Measurements from ENCODE around the gene FAM111B. TPM values are rescaled to one million over a fixed set of nuclear protein-coding genes. Genes with fewer than 3 reads are reported as not detected.
"Not testable (repeated sequence)": the region's sequence is repeated elsewhere in the genome, so short reads cannot be mapped to it uniquely, and the experiment has no call there.

Gene FAM111B, protein sequence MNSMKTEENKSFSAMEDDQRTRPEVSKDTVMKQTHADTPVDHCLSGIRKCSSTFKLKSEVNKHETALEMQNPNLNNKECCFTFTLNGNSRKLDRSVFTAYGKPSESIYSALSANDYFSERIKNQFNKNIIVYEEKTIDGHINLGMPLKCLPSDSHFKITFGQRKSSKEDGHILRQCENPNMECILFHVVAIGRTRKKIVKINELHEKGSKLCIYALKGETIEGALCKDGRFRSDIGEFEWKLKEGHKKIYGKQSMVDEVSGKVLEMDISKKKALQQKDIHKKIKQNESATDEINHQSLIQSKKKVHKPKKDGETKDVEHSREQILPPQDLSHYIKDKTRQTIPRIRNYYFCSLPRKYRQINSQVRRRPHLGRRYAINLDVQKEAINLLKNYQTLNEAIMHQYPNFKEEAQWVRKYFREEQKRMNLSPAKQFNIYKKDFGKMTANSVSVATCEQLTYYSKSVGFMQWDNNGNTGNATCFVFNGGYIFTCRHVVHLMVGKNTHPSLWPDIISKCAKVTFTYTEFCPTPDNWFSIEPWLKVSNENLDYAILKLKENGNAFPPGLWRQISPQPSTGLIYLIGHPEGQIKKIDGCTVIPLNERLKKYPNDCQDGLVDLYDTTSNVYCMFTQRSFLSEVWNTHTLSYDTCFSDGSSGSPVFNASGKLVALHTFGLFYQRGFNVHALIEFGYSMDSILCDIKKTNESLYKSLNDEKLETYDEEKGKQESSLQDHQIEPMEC
- 2.6 and 3.7 TPM in 2 replicates for total RNA-seq (2014; rRNA removed; shearing (Covaris generic))
- 5.6 and 7.5 TPM in 2 replicates for polyA plus RNA-seq (2014; cell fraction: nucleus; rRNA removed)

DNA sequence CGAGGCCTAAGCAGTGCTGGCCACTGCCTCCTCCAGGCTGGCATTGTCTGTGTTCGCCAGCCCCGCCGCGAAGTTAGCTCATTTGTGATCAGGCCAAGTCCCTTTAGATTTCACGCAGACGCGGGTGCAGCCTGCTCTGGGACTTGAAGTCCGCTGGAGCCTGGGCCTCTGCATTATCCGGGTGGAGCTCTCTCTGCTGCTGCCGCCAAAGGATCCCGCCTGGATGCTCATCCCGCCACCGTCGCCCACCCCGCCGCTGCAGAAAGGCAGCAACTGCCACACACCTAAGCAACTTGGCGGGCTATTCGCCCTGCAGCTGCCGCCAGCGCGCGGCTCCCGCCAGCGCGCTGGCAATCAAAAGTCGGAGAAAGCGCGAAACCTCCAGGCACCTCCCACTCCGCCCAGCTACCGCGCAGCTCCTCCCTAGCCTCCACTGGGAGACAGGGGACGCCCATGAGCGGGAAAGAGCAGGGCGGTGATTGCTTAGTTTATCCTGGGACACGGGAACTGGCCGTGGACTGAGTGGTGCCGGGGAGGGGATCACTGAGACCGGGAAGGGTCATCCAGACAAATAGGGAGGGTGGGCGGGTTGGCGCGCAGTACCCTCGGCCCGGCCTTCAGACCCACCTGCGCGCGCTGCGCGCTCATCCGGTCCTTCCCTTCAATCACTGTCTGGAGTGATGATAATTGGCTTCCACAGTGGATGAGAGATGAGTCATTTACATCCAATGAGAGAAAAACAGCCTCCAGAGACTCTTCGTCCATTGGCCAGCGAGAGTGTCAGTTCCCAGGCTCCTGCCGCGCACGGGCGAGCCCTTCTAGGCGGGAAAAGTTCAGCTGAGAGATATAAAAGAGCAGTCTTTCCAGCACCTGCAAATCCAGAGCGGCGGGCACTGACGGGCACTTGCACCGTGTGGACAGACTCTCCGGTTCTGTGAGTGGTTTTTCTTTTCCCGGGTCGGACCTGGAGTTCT, at the start of gene FAM111B:
Gene FAM111B, plus strand, starts transcription at position 875 of the 974 bp plus-strand sequence. CDS start 2,389 bp downstream, outside the sequence.
- peak; percentile 88 for DNase-seq (ENCODE audit: extremely low read depth, low read depth)

DNA sequence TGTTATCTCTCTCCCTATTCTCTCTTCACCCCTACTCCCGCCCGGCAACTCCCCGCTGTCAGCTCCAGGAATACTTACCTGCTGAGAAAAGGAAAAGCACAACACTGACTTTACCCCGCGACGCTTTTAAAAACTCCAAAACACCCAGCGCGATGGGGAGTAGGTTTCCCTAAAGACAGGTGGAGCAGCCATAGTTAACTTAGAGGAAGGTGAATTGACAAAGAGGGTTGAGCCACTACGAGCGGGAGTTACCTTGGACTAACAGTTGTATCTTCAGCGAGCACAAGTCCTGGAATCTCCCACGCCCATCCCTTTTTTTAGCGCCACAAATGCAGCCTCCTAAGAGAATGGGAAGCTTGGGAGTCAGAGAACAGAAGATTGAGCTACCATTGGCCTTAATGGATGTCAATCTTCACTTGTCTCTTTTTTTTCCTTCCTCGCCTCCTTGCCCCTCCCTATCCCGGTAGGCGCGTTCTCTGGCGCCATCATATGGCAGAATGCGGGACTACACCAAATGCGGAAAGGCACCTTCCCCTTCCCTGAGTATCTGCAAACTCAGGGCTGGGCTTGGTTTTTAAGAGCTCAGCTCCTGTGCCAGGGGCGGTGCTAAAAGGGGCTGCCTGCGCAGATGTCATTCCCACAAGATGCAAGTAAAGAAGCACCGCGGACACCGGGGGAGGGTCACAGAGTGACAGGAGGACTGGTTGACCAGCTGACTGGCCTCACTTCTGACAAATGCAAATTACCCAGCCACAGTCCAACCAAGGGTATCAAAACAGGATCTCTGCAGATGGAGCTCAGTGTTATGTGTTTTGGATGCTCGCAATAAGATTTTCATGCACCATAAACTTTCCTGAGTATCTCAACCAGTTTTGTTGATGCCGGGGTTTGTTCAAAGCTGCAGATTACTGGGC, 48.7 kb upstream of the FAM111B start:
- DNase-seq (ENCODE audit: extremely low read depth, low read depth) = peak; percentile 86

DNA sequence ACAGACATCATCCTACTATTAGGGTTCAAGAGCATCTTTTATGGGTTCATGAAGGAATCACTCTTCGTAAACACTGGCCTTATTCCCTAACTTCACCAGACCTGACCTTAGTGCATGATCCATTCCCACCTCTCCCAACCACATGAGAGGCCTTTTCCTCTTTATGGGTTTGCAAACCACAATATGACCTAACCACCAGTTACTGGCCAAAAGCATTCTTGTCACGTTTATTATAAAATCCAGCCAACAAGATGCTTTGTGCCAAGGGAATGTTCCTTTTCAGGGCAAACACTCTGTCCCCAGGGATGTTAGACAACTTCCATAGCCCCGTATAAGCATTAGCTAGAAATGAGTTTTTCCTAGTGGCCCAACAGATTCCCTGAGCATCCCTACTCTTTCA, 46.9 kb upstream of the FAM111B start:
- not testable (repeated sequence) for DNase-seq (ENCODE audit: extremely low read depth, low read depth)

DNA sequence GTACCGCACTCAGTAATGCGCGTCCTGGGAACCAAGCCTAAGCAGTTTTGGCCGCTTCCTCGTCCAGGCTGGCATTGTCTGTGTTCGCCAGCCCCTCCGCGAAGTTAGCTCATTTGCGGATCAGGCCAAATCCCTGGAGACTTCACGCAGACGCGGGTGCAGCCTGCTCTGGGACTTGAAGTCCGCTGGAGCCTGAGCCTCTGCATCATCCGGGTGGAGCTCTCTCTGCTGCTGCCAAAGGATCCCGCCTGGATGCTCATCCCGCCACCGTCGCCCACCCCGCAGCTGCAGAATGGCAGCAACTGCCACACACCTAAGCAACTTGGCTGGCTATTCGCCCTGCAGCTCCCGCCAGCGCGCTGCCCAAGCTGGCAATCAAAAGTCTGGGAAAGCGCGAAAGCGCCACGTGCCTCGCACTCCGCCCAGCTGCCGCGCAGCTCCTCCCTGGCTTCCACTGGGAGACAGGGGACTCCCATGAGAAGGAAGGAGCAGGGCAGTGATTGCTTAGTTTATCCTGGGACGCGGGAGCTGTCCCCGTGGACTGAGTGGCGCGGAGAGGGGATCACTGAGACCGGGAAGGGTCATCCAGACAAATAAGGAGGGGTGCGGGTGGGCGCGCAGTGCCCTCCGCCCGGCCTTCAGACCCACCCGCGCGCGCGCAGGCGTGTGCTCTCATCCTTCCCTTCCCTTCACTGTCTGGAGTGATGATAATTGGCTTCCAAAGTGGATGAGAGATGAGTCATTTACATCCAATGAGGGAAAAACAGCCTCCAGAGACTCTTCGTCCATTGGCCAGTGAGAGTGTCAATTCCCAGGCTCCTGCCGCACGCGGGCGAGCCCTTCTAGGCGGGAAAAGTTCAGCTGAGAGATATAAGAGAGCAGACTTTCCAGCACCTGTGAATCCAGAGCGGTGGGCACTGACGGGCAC, 44.2 kb upstream of the FAM111B start:
- DNase-seq (ENCODE audit: extremely low read depth, low read depth) = no peak

DNA sequence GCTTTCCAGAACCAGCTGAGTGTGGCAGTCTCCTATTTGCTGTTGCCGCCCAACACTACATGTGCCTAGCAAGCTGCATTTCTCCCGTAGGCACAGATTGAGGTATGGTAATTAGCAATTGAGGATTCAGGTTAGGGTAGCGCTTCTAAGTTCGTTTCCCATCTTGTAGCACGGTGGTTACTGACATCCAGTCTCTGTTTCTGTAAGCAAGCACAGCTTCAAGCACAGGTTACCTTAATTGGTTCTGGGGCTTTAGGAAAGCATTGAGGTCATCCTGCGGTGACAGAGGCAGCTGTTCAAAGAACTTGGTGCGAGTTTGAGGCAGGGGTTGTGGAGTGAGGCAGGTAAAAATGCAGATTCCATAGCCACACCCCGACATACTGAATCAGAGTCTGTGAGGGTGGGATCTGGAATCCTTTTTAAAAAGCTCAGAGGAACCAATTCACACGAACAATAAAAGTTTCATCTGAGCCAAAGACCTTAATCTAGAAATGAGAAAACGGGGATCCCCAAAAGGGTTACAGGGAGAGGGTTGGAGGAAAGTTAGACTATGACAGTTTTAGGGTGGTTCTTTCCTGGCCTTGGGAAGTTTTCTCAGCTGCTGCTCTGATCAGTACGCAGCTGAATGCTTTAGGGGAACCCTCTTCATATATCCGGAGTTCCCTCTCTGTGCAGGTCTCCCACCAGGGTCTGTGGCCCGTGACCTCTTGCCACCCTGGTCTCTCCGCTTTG, 42.9 kb upstream of the FAM111B start:
- not testable (repeated sequence) for DNase-seq (ENCODE audit: extremely low read depth, low read depth)

DNA sequence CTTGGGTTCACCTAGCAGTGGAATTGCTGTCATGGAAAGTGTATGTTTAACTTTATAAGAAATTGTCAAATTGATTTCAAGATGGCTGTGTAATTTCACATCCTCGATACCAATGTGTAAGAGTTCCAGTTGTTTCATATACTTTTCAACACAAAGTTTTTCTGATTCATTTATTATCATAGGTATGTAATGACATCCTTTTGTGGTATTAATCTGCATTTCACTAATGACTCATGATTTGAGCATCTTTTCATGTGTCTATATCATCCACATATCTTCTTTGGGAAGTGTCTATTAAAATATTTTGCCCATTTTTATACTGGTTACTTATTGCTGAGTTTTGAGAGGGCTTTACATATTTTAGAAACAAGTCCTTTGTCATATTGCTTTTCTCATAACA, 38.0 kb upstream of the FAM111B start:
- DNase-seq (ENCODE audit: extremely low read depth, low read depth) = no peak

DNA sequence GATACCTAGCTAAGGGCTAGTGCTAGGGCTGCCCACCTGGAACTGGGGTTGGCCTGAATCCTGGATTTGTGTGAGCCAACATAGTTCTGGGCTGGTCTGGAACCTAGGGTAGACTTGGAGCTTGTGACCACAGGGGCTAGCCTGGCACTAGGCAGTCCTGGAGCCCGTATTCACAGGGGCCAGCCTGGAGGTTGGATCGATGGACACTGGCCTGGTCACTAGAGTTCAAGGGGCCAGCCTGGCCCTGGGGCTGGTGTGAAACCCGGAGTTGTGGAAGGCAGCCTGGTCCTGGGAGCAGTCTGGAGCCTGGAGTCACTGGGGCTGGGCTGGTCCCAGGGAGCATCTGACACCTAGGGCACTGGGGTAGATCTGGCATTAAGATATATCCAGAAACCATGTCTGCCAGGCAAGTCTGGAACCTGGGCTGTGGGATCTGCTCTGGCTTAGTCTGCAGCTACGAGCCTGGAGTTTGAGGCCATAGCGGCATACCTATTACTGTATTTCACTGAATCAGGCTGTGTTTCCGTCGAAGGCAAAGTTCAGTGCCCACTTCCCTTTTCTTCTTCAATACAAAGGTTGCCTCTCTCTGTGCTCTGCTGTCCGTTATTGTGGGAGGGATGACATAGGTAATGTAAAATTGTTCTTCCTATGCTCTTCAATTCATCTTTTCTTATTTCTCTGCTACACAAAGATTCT, 30.0 kb upstream of the FAM111B start:
- no peak for DNase-seq (ENCODE audit: extremely low read depth, low read depth)

DNA sequence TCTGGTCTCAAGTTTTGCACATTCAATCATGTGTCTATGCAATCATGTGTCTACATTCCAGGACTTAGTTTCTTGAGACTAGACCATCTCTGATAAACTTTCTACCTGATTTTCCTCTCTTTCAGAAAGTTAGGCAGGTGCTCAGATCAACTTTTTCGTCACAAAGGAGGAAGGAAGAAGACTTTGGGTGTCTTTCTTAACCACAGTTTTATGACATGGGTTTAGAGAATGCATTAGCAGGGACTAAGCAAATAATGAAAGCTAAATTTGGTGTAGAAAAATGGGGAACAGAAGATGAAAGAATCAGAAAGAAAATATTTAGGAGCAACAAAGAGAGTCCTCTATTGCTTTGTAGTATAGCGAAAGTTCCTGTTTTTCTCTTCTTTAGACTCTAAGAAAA, 28.6 kb upstream of the FAM111B start:
- DNase-seq (ENCODE audit: extremely low read depth, low read depth) = no peak

DNA sequence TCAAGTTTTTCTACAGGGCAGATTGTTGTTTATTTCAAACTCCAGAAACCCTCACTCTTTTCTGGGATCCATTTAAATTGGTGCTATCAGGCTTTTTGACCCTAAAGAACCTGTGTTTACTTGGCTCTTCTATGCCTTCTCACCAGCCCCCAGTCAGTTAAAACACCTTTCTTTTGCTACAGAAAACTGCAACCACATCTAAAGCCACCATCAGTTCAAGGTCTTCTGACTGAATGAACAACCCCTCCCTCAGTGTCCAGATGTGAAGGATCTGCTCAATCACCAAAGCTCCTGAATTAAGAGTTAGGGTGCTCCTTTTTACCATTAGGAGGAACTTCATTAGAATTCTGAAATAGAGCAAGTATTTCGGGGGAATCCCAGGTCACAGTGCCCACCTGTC, 28.0 kb upstream of the FAM111B start:
- no peak for DNase-seq (ENCODE audit: extremely low read depth, low read depth)

DNA sequence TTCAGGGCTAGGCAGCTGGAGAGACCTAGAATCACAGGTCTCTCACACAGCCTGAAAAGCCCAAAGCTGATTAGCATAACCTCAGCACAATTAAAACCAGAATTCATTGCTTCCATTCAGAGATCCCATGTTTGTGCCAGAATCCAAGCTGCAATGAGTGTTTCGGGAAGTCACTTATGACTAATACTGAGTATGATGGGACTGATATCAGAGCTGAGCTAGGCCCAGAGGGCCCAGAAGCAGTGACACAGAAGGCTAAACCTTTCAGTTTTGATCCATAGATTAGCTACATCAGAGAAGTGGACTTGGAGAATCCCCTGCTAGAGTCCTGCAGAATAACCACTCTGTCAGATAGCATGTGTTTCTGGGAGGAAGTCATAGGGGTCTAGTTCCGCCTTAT, 26.6 kb upstream of the FAM111B start:
- DNase-seq (ENCODE audit: extremely low read depth, low read depth) = not testable (repeated sequence)

DNA sequence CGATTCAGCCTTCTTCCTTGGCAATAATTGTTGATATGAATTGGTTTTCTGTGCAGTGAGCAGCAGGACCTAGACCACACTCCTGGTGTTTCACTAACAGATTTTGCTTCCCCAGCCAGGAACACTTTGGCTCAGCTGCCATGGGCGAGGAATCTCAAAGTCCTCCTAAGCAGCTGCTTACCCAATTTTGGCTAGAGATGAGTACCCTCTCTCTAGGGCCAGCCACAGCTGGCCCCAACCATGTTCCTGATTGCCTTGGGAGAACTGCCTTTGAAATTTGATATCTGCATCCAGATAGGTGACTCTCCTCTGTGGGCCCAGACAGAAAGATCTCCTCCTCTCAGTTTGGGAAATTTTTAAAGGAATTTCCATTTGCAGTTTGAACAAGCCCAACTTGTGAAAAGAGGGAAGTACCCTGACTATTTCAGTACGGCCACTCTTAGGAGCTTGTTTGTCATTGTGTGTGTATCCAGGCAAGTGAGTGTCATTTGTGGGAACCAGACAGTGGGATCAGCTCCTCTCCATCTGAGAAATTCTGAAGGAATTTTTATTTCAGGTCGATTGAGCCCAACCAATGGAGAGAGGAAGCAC, 25.5 kb upstream of the FAM111B start:
- not testable (repeated sequence) for DNase-seq (ENCODE audit: extremely low read depth, low read depth)

DNA sequence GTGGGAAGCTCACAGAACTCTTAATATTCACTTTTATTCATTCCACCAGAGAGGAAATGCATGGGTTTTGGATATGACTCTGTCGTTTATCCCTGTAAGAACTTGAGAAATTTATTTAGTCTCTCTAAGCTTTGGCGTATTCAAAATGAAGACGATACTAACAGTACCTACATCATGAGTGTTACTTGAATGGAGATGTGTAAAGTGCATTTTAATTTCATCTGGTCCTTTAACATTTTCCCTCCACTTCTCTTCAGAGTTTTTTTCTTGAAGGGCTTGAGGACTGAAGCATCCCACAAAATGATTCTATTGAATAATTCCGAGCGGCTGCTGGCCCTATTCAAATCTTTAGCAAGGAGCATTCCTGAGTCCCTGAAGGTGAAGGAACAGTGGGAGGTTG, 21.0 kb upstream of the FAM111B start, which contains the start of gene GLYATL1B:
Gene GLYATL1B, plus strand, starts transcription at position 301 of the 400 bp plus-strand sequence. Its CDS starts 0 bp downstream, at position 301.
- not testable (repeated sequence) for DNase-seq (ENCODE audit: extremely low read depth, low read depth)

DNA sequence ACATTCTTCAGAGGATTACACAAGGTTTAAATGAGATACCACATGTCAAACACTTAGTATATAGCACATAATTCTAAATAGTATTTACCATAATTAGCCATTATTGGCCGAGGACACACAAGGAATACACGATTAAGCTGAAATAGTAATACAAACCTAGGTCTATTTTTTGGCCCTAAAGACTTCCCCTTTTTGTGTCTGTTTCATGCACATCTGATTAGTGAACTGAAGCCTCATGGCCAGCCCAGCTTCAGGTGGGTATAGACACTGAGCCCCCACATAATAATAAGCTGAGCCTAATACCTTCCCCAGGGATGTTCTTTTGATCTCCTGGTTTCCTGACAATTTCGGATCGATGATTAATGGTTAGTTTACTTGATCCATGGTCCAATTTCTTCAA, 18.9 kb upstream of the FAM111B start:
- no peak for DNase-seq (ENCODE audit: extremely low read depth, low read depth)

DNA sequence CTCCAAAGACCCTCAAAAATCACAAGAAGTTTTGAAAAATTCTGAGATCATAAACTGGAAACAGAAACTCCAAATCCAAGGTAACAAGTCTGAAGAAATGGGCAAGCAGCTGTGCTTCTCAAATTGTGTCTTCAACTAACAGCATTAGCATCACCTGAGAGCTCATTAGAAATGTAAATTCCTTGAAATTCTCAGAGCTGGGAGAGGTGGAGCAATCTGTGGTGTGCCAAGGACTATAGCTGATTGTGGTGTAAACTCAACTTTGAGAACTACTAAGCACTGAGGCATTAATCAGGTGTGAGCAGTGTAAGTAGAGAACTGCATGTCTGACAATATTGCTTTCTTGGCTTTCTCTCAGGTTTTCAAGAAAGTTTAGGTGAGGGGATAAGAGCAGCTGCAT, 13.5 kb upstream of the FAM111B start:
- not testable (repeated sequence) for DNase-seq (ENCODE audit: extremely low read depth, low read depth)

DNA sequence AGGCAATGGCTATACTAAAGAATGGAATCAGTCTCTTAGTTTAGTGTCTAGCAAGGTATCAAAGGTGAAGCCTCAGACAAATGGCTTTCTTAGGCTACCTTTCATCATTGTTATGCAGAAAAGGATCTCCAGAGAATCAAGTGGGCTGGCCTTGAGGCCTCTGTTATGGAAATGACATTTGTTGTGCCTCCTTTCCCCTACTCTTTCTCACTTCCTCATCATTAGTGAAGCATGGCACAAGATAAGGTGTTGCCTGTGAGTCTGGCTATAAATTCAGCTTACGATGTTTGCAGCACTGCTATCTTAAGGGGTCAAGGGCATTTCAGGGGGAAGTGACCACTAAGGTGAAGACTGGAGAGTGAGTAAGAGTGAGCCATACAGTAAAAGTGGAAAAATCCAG, 11.8 kb upstream of the FAM111B start:
- not testable (repeated sequence) for DNase-seq (ENCODE audit: extremely low read depth, low read depth)

DNA sequence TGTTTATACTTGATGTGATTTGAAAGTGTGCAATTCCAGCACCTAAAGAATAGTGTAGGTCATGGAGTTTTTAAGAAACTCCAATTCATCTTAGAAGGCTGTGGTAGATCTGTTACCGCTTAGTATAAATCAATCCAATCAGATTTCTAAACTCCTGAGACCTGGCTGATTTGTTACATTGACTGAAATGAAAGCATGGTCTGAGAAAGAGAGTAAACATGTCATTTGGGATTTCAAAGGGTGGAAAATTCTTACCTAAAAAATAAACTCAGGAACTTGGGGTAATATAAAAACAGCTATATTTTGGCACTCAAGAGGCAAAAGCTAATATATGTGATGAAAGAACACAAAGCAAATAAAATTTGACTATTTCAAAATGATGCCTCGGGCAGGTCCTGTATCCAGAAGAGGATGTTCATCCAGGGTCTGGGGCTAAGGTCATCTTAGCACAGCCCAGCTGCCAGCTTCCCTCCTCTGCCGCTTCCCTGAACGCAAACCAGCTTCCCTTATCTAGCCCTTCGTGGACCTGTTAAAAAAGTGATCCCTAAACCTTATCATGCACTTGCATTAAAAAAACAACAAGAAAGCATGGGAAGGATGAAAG, 11.0 kb upstream of the FAM111B start:
- not testable (repeated sequence) for DNase-seq (ENCODE audit: extremely low read depth, low read depth)

Measured in NCI-H460 (cell line).